ENCODE data around the gene ADAMTS17. TPM values are rescaled to one million over a fixed set of nuclear protein-coding genes. Genes with fewer than 3 reads are reported as not detected.

ADAMTS17 gene
- total RNA-seq, 1 experiment from 2014 or later, result 1.5 TPM

DNA sequence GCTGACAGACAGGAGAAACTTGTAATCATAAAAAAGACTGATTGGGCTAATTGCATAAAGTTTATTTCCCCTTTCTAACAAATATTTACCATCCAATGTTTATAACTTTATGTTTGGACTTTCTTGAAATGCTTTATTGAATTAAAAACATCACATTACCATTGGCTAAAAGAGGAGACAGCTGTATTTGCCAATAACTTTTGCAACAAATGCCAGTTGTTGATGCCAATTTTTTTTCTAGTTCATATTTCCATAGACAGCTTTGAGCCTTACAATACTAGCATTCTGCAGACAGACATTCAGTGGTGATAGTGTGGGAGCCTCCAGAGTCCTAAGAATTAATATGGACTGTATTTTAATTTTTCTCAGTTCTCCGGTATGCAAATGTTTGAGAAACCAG, 198.4 kb downstream of the ADAMTS17 start:
- no peak overlapping the region for H3K4me3 Mint-ChIP-seq (ENCODE audit: unreplicated experiment)
- H3K9me3 Mint-ChIP-seq (ENCODE audit: unreplicated experiment), result peaks cover 18% of the 10 kb centered on the region
- no TSS peak for BruUV-seq (replicated peaks)
- no peaks in the 10 kb centered on the region for H3K36me3 Mint-ChIP-seq (ENCODE audit: insufficient read depth, unreplicated experiment)
- H3K36me3 ChIP-seq (ENCODE audit: control insufficient read depth, insufficient read depth, low read length), result no peaks in the 10 kb centered on the region
- H3K4me1 Mint-ChIP-seq (ENCODE audit: low read depth, unreplicated experiment), result no peaks in the 10 kb centered on the region
- no peaks in the 10 kb centered on the region for H3K27me3 Mint-ChIP-seq (ENCODE audit: insufficient read depth, unreplicated experiment)
- DNase-seq, result no peak
- ChIA-PET POLR2A (no interaction called here), CTCF (no interaction called here)
- TF ChIP-seq, protein P1, sequence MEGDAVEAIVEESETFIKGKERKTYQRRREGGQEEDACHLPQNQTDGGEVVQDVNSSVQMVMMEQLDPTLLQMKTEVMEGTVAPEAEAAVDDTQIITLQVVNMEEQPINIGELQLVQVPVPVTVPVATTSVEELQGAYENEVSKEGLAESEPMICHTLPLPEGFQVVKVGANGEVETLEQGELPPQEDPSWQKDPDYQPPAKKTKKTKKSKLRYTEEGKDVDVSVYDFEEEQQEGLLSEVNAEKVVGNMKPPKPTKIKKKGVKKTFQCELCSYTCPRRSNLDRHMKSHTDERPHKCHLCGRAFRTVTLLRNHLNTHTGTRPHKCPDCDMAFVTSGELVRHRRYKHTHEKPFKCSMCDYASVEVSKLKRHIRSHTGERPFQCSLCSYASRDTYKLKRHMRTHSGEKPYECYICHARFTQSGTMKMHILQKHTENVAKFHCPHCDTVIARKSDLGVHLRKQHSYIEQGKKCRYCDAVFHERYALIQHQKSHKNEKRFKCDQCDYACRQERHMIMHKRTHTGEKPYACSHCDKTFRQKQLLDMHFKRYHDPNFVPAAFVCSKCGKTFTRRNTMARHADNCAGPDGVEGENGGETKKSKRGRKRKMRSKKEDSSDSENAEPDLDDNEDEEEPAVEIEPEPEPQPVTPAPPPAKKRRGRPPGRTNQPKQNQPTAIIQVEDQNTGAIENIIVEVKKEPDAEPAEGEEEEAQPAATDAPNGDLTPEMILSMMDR (IDR thresholded peaks at IDR 0.05; ENCODE audit: insufficient read depth in 1 of 2, low read depth in 1 of 2, low read length in 1 of 2, severe bottlenecking in 1 of 2, unreplicated experiment in 1 of 2), result no peak
- no peak overlapping the region for H3K4me3 ChIP-seq (ENCODE audit: low read depth, low read length)
- no peaks in the 10 kb centered on the region for H3K4me1 ChIP-seq
- H3K27ac Mint-ChIP-seq (ENCODE audit: unreplicated experiment), result no peak overlapping the region
- H3K9me3 ChIP-seq, result peaks cover 9% of the 10 kb centered on the region
- intact Hi-C loops (cut with micrococcal nuclease; ENCODE audit: unreplicated experiment), result no loop called here
- no peaks in the 10 kb centered on the region for H3K27me3 ChIP-seq (replicated peaks; ENCODE audit: control insufficient read depth, insufficient read depth, low read length)

DNA sequence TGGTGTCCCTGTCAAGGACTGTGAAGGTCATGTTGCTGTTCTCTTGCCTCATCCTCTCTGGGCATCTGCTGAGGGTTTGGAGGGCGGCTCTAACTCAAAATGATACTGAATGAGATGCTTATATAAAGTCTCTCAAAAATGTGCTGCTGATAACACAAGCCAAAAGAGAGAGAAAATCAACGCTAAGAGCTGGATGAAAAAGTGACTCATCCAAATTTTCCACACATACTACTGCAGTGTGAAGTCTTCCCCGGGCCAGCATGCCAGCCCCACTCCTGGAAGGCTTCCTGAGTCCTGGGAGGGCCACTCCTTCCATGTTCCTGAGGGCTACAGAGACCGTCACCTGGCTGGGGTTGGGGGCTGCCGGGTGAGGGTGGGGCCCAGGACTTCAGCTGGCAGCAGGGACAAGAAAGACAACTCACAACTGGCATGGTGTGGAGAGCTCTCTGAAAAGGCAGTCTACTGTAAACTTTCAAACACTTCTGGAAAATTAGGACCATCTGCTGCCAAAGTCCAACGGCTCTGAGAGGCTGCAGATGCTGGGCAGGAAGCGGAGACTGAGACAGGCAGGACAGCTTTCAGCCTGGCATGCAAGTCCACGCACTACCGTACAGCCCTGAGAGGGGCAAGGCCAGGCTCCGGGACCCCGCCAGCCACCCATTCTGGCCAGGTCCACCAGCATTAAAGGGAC, 200.3 kb downstream of the ADAMTS17 start:
- Mint-ChIP-seq H3K36me3 (ENCODE audit: insufficient read depth, unreplicated experiment) (no peaks in the 10 kb centered on the region), H3K27me3 (ENCODE audit: insufficient read depth, unreplicated experiment) (no peaks in the 10 kb centered on the region), H3K9me3 (ENCODE audit: unreplicated experiment) (no peaks in the 10 kb centered on the region), H3K27ac (ENCODE audit: unreplicated experiment) (no peak overlapping the region), H3K4me3 (ENCODE audit: unreplicated experiment) (no peak overlapping the region), H3K4me1 (ENCODE audit: low read depth, unreplicated experiment) (no peaks in the 10 kb centered on the region)
- Histone ChIP-seq H3K4me3 (ENCODE audit: low read depth, low read length) (no peak overlapping the region), H3K4me1 (no peaks in the 10 kb centered on the region), H3K9me3 (no peaks in the 10 kb centered on the region), H3K36me3 (ENCODE audit: control insufficient read depth, insufficient read depth, low read length) (no peaks in the 10 kb centered on the region), H3K27me3 (replicated peaks; ENCODE audit: control insufficient read depth, insufficient read depth, low read length) (no peaks in the 10 kb centered on the region)
- no TSS peak for BruUV-seq (replicated peaks)
- TF ChIP-seq, protein P1 (IDR thresholded peaks at IDR 0.05; ENCODE audit: insufficient read depth in 1 of 2, low read depth in 1 of 2, low read length in 1 of 2, severe bottlenecking in 1 of 2, unreplicated experiment in 1 of 2), result no peak
- ChIA-PET CTCF (no interaction called here), POLR2A (no interaction called here)
- intact Hi-C loops (cut with micrococcal nuclease; ENCODE audit: unreplicated experiment), result no loop called here
- no peak for DNase-seq

DNA sequence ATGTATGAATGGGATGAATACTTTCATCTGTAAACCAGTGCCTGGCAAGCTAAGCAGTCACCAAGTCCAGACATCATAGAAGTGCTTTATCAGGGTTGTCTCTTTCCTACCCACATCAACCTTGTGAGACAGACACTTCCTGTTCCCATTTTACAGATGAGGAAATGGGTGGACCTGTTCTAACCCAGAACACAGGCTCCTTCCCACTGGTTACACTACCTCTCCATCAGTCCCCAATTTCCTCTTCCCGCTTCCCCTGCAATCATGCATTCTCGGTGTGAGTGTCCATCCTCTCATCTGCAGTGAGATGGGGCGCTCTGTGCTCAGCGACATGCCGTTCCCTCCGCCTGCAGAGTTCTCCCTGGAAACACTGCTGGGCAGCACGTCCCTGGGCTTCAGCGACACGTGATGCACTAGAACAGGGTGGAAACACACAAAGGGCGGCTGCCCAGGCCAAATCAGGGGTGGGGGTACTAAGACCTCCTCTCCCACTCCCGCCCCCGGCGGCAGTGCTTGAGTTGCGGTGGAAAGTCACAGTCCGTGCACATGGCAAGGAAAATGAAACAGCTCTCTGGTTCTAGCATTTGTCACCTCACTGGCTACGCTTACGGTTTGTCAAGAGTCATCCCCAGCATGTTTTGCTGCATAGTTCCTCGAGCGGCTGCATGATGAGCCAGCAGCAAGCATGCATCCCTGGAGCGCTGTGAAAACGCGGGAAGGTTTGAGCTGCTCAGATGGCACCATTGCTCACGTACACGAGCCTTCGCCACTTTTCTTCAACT, 201.1 kb downstream of the ADAMTS17 start:
- no peak overlapping the region for H3K4me3 Mint-ChIP-seq (ENCODE audit: unreplicated experiment)
- intact Hi-C loops (cut with micrococcal nuclease; ENCODE audit: unreplicated experiment), result no loop called here
- Histone ChIP-seq H3K27me3 (replicated peaks; ENCODE audit: control insufficient read depth, insufficient read depth, low read length) (no peaks in the 10 kb centered on the region), H3K9me3 (no peaks in the 10 kb centered on the region), H3K4me1 (no peaks in the 10 kb centered on the region), H3K4me3 (ENCODE audit: low read depth, low read length) (no peak overlapping the region), H3K36me3 (ENCODE audit: control insufficient read depth, insufficient read depth, low read length) (no peaks in the 10 kb centered on the region)
- H3K36me3 Mint-ChIP-seq (ENCODE audit: insufficient read depth, unreplicated experiment), result no peaks in the 10 kb centered on the region
- CTCF ChIA-PET, result no interaction called here
- H3K27ac Mint-ChIP-seq (ENCODE audit: unreplicated experiment), result no peak overlapping the region
- no peak for DNase-seq
- no peaks in the 10 kb centered on the region for H3K9me3 Mint-ChIP-seq (ENCODE audit: unreplicated experiment)
- TF ChIP-seq, protein P1 (IDR thresholded peaks at IDR 0.05; ENCODE audit: insufficient read depth in 1 of 2, low read depth in 1 of 2, low read length in 1 of 2, severe bottlenecking in 1 of 2, unreplicated experiment in 1 of 2), result no peak
- H3K4me1 Mint-ChIP-seq (ENCODE audit: low read depth, unreplicated experiment), result no peaks in the 10 kb centered on the region
- no peaks in the 10 kb centered on the region for H3K27me3 Mint-ChIP-seq (ENCODE audit: insufficient read depth, unreplicated experiment)
- BruUV-seq (replicated peaks), result no TSS peak
- POLR2A ChIA-PET, result no interaction called here
